Peyer's patch (tissue), 4 donors: ENCODE measurements around the gene SCRT2. TPM values are rescaled to one million over a fixed set of nuclear protein-coding genes. Genes with fewer than 3 reads are reported as not detected.

Experiments used
- DNase-seq, 3 donors: peaks; one replicate each; pipeline ENCODE4 v3.0.0-alpha.2; 2017 to 2019
- H3K27ac ChIP-seq, 4 donors: fragments of 200-600 bp; sonication (generic); one replicate each; pipeline ENCODE4 v1.5.1; 2016 to 2019
- H3K27me3 ChIP-seq, 2 donors: fragments of 200-600 bp; sonication (generic); one replicate each; pipeline ENCODE4 v1.5.1; 2019
- H3K36me3 ChIP-seq, 3 donors: fragments of 200-600 bp; sonication (generic); one replicate each; pipeline ENCODE4 v1.5.1; 2016 to 2019
- H3K4me1 ChIP-seq, 4 donors: fragments of 200-600 bp; sonication (generic); one replicate each; pipeline ENCODE4 v1.5.1; 2016 to 2019
- H3K4me3 ChIP-seq, 4 donors: fragments of 200-600 bp; sonication (generic); 1 replicate in 3 of 4; 2 replicates in 1 of 4; pipeline ENCODE4 v1.5.1; 2016 to 2019; ENCODE audit warnings: mild to moderate bottlenecking in 1 of 4
- H3K9me3 ChIP-seq, 4 donors: fragments of 200-600 bp; sonication (generic); one replicate each; pipeline ENCODE4 v1.5.1; 2016 to 2019; ENCODE audit warnings: mild to moderate bottlenecking in 1 of 4
- CTCF ChIP-seq, 6 experiments: fragments of 450-650 bp in 4 of 6; fragments of 200-600 bp in 2 of 6; sonication (generic) in 1 of 6; IDR thresholded peaks; one replicate each; pipeline ENCODE4 v1.5.1; 2017 to 2019; ENCODE audit warnings: antibody characterized with exemption in 6 of 6, mild to moderate bottlenecking in 3 of 6, moderate library complexity in 1 of 6
- POLR2A ChIP-seq, 2 donors: fragments of 450-650 bp; IDR thresholded peaks; one replicate each; pipeline ENCODE4 v1.5.1; 2017; ENCODE audit warnings: antibody characterized with exemption in 2 of 2, mild to moderate bottlenecking in 2 of 2, moderate library complexity in 2 of 2
- total RNA-seq, 4 donors: library from RNA; depleted of rRNA; stranded (reverse); fragments of >200 nt; gene quantifications; one replicate each; pipeline ENCODE4 v1.1.0, GENCODE V29; 2016

Gene SCRT2
- total RNA-seq, 4 donors from 2014 or later: not detected

DNA sequence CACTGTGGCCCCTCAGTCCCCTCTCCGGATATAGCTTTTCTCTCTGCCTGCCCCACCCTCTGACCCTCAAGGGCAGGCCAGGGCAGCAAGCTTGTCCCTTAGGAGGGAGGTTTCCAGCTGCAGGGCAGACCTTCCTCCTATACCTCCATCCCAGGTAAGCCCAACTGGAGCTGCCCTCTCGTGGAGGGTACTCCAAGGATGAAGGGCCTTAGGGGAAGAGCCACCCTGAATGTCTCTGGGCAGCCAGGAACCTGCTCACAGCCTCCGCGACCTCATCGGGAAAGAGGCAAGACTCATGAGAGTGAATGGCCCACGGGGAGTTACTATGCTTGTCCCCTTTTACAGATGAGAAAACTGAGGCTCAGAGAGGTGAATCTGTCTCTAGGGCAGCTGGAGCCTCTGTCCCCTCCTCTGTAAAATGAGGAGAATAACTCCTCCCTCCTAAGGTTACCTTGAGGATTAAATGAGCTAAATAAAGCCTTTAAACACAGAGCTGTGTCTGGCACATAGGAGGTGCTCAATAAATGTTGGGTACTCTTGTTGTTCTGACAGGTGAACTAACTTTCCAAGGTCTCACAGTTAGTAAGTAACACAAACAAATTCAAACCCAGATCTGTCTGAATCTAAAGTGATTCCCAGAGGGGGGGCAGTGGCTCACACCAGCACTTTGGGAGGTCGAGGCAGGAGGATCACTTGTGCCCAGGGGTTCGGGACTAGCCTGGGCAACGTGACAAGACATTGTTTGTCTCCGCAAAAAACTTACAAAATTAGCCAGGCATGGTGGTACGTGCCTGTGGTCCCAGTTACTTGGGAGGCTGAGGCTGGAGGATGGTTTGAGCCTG is 34.7 kb downstream of the SCRT2 start:
- H3K4me3 ChIP-seq: no peak overlapping the region

DNA sequence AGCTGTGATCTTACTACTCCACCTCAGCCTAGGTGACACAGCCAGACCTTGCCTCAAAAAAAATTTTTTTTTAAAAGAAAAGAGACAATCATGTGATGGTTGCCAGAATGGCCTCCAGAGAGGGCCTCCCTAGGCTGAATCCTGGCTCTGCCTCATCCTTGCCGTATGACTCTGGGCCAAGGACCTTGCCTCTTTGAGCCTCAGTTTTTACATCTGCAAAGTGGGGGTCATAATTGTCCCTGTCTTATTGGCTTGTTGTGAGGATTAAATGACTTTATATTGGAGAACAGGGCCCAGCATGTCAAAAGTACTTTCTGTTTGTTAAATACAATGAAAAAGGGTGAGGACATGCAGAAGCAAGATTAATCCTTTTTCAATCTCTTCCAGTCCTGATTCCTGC is 37.0 kb downstream of the SCRT2 start:
- no peaks in the 10 kb centered on the region for H3K36me3 ChIP-seq
- no peaks in the 10 kb centered on the region for H3K27me3 ChIP-seq
- no peak overlapping the region for H3K27ac ChIP-seq
- DNase-seq: no peak
- peaks cover 0 to 6% (median 2%) of the 10 kb centered on the region in 4 donors for H3K4me1 ChIP-seq
- no peak overlapping the region for H3K4me3 ChIP-seq
- TF ChIP-seq POLR2A (IDR thresholded peaks at IDR 0.05) (no peak), CTCF (IDR thresholded peaks at IDR 0.05) (no peak)
- no peaks in the 10 kb centered on the region for H3K9me3 ChIP-seq

More for the DNA sequence above, 34.7 kb downstream of the SCRT2 start:
- H3K27ac ChIP-seq: no peak overlapping the region
- H3K4me1 ChIP-seq: peaks cover 0 to 6% (median 5%) of the 10 kb centered on the region in 4 donors
- no peak for DNase-seq
- no peaks in the 10 kb centered on the region for H3K9me3 ChIP-seq
- no peaks in the 10 kb centered on the region for H3K27me3 ChIP-seq
- TF ChIP-seq POLR2A (IDR thresholded peaks at IDR 0.05) (no peak), CTCF (IDR thresholded peaks at IDR 0.05) (no peak)
- H3K36me3 ChIP-seq: no peaks in the 10 kb centered on the region

DNA sequence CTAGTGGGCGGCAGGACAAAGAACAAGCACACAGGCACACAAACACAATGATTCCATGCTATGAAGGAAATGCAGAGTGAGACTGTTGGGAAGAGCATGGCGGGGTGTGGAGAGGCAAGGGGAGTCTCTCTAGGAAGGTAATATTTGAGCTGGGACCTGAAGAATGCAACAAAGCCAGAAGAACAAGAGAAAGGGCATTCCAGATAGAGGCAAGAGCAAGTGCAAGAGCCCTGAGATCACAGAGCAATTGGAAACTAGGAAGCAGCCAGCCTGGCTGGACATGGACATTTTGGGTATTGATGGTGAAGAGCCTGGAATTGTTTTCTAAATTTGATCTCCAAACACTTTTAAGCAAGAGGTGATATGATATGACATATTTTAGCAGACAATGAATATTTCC is 38.0 kb downstream of the SCRT2 start:
- Histone ChIP-seq H3K9me3 (no peaks in the 10 kb centered on the region), H3K4me1 (peaks cover 0 to 4% (median 2%) of the 10 kb centered on the region in 4 donors), H3K4me3 (no peak overlapping the region), H3K36me3 (no peaks in the 10 kb centered on the region), H3K27me3 (no peaks in the 10 kb centered on the region), H3K27ac (no peak overlapping the region)
- TF ChIP-seq CTCF (IDR thresholded peaks at IDR 0.05) (no peak), POLR2A (IDR thresholded peaks at IDR 0.05) (no peak)
- DNase-seq: no peak

GRCh38 chr20:635893-636338 is 39.7 kb downstream of the SCRT2 start:
- DNase-seq: no peak
- Histone ChIP-seq H3K36me3 (no peaks in the 10 kb centered on the region), H3K27ac (no peak overlapping the region), H3K4me1 (no peaks in the 10 kb centered on the region), H3K4me3 (no peak overlapping the region), H3K9me3 (no peaks in the 10 kb centered on the region), H3K27me3 (no peaks in the 10 kb centered on the region)
- TF ChIP-seq POLR2A (IDR thresholded peaks at IDR 0.05) (no peak), CTCF (IDR thresholded peaks at IDR 0.05) (no peak)

DNA sequence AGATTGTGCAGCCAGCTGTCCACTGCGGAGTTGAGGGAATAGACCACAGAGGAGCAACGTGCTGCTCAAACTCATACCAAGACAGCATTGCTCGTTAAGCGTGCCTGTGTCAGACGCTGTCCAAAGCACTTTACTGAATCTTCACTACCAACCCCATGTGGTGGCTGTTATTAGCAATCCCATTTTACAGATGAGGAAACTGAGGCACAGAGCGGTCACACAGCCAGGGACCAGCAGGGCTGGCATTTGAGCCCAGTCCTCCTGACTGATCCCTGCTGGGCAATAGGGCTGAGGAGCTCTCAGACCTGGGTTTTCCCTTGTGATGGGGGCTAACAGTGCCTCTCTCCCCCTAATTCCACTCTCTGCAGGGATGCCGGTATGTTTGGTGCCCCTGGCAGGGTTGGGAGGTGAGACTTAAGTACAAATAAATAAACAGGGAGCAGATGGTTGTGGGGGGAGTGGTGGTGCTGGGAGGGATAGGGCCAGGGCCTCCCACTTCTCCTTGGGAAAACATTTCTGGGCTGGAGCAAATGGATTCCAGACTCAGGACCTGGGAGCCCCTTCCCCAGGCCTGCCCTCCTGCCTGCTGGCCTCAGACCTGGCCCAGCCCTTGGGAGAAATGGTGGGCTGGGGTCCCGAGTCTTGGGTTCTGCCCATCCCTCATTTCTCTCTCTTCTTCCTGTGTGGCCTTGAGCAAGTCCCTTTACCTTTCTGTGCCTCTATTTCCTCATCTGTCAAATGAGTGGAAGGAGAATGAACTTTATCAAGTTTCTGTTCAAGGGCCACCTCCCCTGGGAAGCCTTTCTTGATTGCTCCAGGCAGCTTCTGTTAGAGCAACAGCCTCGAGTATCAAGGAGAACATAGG is 40.3 kb downstream of the SCRT2 start:
- Histone ChIP-seq H3K36me3 (no peaks in the 10 kb centered on the region), H3K4me1 (no peaks in the 10 kb centered on the region), H3K9me3 (no peaks in the 10 kb centered on the region), H3K27me3 (no peaks in the 10 kb centered on the region), H3K4me3 (no peak overlapping the region), H3K27ac (no peak overlapping the region)
- DNase-seq: no peak
- no peak for TF ChIP-seq CTCF (IDR thresholded peaks at IDR 0.05)
- no peak for TF ChIP-seq POLR2A (IDR thresholded peaks at IDR 0.05)
